NCI-H128 (cell line): ENCODE results near the gene CASP3.
"Not testable (repeated sequence)": the region's sequence is repeated elsewhere in the genome, so short reads cannot be mapped to it uniquely, and the experiment has no call there.

Experiments used
- DNase-seq: peaks from one replicate; lab custom pipeline; 2025; ENCODE audit not compliant: unreplicated experiment; lab: John Stamatoyannopoulos, UW

The CASP3 gene

DNA sequence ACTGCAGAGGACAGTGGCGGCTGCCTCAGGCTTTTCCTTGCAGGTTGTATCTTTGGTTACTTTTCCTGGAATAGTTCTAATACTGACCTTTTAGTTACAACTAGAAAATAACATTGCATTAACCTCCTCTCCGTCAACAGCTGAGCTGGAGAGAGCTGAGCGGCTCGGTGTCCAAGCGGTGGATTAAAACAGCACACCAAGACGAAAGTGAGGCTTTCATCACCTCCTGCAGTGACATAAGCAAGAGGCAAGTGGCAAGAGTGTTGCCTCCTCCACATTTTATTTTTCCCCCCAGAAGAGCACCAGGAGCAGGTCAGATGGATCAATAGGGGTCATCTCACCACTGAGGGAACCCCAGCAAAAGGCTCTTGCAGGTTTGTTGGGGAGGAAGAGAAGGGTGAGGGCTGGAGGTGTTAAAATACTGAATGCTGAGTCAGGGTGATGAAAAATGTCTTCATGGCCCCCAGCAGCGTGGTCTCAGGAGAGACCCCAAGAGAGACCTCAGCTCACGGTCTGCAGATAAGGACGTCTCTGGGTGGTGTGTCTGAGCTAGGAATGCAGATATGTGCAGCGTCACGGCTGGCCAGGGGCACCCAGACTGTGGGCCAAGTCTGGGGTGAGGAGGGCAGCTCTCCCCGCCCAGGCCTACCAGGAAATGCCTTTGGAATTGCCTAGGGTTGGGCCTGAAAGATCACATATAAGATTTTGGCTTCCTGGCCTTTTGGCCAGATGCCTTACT, 50.3 kb downstream of the CASP3 start:
- no peak for DNase-seq

DNA sequence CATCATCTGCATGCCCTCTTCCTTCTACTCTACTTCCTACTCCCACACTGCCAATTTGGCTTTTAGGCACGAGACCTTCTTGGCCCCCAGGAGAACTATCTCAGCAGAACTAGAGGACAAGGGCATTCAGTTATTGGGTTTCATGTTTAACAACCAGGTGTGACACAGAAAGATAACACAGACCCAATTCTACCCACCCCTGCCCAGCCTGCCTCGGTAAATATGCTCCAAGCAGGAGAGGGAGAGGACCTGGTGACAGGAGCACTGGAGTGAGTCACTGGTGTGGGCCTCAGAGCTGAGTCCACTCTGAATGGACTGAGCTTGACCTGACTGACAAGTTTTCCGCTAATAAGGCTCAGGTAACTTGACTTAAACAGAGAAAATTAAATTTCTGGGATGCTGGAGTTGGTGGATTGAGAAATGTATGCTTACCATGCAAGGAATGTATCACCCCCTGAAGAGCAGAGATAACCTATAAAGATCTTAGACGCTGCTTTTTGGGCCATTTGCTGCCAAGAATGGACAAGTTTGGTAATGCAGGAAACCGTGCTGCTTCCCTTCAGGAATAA, 52.5 kb downstream of the CASP3 start:
- DNase-seq = no peak

- no peak for DNase-seq
These were observed 53.1 kb downstream of the CASP3 start for GRCh38 chr4:184596044-184596616.

GRCh38 chr4:184595430-184595829, 53.8 kb downstream of the CASP3 start:
- no peak for DNase-seq

DNA sequence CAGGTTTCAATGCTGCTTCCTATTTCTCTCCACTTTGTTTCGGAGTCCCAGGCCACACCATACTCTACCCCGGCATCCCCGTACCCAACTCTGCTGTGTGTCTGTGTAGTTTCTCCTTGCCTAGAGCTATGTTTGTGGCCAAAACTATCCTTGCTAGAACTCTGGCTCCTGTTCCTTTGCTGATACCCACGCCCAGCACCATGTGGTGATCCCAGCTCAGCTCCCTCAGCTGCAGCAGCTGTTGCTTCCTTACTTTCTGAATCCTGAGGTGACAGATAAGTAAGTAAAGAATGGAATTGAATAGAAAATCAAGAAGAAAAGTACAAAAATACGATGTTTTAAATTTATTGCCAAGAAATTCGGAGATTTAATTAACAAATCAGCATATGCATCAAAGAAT, 55.8 kb downstream of the CASP3 start:
- DNase-seq = no peak

GRCh38 chr4:184591747-184592270, 57.4 kb downstream of the CASP3 start:
- not testable (repeated sequence) for DNase-seq

DNA sequence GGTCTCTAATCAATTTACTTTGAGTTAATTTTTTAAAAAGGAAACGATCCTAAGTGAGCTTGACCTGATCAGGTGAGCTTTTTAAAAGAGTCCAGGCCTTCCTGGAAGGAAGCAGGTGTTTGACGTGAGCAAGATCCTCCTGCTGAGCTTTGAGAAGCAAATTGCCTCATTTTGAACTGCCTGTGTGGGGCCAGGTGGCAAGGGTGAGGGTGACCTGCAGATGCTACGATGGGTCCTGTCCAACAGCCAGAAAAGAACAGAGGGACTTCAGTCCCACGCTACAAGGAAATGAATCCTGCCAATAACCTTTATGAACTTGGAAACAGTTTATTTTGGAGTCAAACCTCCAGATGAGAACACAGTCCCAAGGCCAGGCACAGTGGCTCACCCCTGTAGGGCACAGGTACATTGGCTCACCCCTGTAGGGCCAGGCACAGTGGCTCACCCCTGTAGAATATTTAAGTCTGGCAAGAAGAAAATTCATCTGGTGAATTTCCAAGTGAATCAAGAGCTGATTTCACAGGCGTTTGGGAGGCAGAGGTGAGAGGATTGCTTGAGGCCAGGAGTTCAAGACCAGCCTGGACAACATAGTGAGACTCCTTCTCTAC, 58.1 kb downstream of the CASP3 start:
- DNase-seq = no peak

DNA sequence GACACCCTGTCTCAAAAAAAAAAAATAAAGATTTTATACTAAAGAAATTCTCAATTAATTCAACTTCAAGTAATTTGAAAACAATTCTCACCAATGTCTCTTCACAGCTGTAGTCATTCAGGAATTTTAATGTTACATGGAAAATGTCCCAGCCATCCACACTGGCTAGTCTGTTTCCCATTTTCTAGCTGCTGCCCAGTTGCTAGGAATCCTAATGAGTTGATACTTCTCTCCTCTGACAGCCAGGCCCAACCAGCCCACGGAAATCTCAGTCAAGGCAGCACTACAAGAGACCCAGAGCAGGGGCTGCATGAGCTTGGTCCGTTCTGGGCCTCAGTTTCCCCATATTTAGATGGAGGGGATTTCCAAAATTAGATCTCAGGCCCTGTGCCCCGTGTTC, 59.1 kb downstream of the CASP3 start:
- DNase-seq = no peak

DNA sequence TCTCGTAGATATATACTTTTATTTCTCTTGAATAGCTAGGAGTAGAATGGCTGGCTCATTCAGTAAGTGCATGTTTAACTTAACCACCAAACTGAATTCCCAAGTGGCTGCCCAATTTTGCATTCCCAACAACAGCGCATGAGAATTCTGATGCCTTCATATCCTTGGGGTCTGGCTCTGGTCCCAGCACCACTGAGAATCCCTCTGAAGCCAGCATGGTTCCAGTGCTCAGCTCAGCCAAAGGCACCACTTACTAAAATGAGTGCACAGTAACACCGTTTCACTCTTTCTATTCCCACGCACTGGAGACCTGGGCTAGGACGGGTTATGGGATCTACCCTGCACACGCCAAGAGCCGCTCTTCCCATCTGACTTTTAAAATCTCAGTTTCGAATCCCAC, 60.4 kb downstream of the CASP3 start:
- DNase-seq = no peak

DNA sequence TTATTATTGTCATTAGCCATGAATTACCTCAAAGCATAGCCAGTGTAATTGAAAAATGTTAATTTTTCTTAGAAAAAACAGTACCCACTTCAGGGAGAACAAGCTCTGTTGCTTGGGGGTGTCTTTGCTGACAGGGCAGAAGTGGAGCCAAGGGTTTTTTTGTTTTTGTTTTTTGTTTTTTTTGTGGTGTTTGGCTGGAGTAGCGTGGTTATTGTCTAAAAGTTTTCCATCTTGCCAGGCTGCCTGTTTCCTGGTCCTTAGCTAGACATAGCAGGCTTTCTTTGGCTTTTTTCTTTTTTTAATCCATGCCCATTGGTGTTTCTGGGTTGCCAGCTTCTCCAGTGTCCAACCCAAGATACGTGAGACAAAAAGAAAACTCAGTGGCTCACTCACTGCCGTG, 61.5 kb downstream of the CASP3 start:
- DNase-seq = no peak

GRCh38 chr4:184587221-184587620, 62.0 kb downstream of the CASP3 start:
- DNase-seq = no peak

GRCh38 chr4:184583738-184584502, 65.3 kb downstream of the CASP3 start:
- no peak for DNase-seq
